Measurements from ENCODE around the gene TMEM14A.
A peak's percentile ranks its signal among the peaks of the same experiment; 100 is the strongest.
"Not testable (repeated sequence)": the region's sequence is repeated elsewhere in the genome, so short reads cannot be mapped to it uniquely, and the experiment has no call there.

Gene TMEM14A

DNA sequence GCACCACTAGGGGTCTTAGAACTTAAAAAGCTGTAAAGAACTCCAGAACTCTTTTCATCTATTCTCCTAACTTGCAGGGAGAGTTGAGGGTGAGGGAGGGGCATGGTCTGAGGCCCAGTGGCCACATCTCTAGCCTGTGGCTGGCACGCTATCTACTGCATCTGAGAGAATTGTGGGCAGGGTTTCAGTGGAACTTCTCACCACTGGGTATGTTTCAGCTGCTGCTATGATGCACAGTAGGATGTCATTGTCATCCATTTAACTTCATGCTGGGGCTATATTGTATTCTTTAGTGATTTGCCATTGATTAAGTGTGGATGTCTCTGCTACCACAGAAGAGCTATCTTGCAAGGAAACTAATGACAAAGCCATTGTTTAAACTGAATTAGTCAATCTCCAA, 4.5 kb downstream of the TMEM14A start:
- Histone ChIP-seq H3K4me3 (replicated peaks; ENCODE audit: insufficient read depth, low read length) (no peak overlapping the region), H3K27me3 (ENCODE audit: insufficient read depth, poor library complexity, severe bottlenecking) (no peaks in the 10 kb centered on the region), H3K27ac (replicated peaks) (no peak overlapping the region)
- TF ChIP-seq, protein P1, sequence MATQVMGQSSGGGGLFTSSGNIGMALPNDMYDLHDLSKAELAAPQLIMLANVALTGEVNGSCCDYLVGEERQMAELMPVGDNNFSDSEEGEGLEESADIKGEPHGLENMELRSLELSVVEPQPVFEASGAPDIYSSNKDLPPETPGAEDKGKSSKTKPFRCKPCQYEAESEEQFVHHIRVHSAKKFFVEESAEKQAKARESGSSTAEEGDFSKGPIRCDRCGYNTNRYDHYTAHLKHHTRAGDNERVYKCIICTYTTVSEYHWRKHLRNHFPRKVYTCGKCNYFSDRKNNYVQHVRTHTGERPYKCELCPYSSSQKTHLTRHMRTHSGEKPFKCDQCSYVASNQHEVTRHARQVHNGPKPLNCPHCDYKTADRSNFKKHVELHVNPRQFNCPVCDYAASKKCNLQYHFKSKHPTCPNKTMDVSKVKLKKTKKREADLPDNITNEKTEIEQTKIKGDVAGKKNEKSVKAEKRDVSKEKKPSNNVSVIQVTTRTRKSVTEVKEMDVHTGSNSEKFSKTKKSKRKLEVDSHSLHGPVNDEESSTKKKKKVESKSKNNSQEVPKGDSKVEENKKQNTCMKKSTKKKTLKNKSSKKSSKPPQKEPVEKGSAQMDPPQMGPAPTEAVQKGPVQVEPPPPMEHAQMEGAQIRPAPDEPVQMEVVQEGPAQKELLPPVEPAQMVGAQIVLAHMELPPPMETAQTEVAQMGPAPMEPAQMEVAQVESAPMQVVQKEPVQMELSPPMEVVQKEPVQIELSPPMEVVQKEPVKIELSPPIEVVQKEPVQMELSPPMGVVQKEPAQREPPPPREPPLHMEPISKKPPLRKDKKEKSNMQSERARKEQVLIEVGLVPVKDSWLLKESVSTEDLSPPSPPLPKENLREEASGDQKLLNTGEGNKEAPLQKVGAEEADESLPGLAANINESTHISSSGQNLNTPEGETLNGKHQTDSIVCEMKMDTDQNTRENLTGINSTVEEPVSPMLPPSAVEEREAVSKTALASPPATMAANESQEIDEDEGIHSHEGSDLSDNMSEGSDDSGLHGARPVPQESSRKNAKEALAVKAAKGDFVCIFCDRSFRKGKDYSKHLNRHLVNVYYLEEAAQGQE (IDR thresholded peaks at IDR 0.05; ENCODE audit: insufficient replicate concordance, low read depth): no peak
- no peak for TF ChIP-seq SPI1 (IDR thresholded peaks at IDR 0.05; ENCODE audit: borderline replicate concordance, low read depth)
- TF ChIP-seq POLR2AphosphoS5 (IDR thresholded peaks at IDR 0.05; ENCODE audit: low read depth): no peak
- TF ChIP-seq, protein P2, sequence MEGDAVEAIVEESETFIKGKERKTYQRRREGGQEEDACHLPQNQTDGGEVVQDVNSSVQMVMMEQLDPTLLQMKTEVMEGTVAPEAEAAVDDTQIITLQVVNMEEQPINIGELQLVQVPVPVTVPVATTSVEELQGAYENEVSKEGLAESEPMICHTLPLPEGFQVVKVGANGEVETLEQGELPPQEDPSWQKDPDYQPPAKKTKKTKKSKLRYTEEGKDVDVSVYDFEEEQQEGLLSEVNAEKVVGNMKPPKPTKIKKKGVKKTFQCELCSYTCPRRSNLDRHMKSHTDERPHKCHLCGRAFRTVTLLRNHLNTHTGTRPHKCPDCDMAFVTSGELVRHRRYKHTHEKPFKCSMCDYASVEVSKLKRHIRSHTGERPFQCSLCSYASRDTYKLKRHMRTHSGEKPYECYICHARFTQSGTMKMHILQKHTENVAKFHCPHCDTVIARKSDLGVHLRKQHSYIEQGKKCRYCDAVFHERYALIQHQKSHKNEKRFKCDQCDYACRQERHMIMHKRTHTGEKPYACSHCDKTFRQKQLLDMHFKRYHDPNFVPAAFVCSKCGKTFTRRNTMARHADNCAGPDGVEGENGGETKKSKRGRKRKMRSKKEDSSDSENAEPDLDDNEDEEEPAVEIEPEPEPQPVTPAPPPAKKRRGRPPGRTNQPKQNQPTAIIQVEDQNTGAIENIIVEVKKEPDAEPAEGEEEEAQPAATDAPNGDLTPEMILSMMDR (IDR thresholded peaks at IDR 0.05; ENCODE audit: insufficient read depth, low read length): no peak
- TF ChIP-seq GABPA (IDR thresholded peaks at IDR 0.05; ENCODE audit: low read depth): no peak
- no peak for DNase-seq (ENCODE audit: low read depth in 1 of 2, low spot score in 1 of 2)

DNA sequence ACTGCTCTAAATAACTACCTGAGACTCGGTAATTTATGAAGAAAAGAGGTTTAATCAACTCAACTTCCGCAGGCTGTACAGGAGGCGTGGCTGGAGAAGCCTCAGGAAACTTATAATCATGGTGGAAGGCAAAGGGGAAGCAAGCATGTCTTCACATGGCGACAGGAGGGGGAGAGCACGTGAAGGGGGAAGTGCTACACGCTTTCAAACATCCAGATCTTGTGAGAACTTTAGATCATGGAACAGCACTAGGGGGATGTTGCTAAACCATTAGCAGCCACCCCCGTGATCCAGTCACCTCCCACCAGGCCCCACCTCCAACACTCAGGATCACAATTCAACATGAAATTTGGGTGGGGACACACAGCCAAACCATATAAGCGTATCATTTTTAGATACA, 5.7 kb downstream of the TMEM14A start:
- not testable (repeated sequence) for H3K27ac ChIP-seq (replicated peaks); H3K27me3 ChIP-seq (ENCODE audit: insufficient read depth, poor library complexity, severe bottlenecking); H3K4me3 ChIP-seq (replicated peaks; ENCODE audit: insufficient read depth, low read length)
- TF ChIP-seq SPI1 (IDR thresholded peaks at IDR 0.05; ENCODE audit: borderline replicate concordance, low read depth): peak; percentile 44; the same call in 1 of the 2 replicates
- DNase-seq (ENCODE audit: low read depth in 1 of 2, low spot score in 1 of 2): peak in 1 of 2 experiments; percentile 27

DNA sequence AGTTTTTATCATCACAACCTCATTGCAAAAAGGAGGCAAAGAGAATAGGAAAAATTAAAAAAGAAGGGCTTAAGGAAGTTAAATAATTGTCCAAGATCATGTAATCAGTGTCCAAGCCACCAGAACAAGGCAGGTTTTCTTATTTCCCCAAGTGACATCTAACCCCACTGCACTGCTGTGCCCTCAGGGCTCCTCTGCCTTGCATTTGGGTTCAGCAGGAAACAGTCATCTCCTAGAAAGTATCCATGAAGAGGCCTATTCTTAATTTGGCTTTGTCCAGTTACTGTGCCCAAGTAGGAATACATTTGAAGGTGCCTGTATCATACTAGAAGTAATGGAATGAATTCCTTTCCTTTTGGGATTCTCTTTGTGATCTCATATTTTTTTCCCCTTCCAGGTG, 10.5 kb downstream of the TMEM14A start:
- Histone ChIP-seq H3K27me3 (ENCODE audit: insufficient read depth, poor library complexity, severe bottlenecking) (no peaks in the 10 kb centered on the region), H3K27ac (replicated peaks) (no peak overlapping the region), H3K4me3 (replicated peaks; ENCODE audit: insufficient read depth, low read length) (no peak overlapping the region)
- no peak for DNase-seq (ENCODE audit: low read depth in 1 of 2, low spot score in 1 of 2)
- TF ChIP-seq POLR2AphosphoS5 (IDR thresholded peaks at IDR 0.05; ENCODE audit: low read depth) (no peak), GABPA (IDR thresholded peaks at IDR 0.05; ENCODE audit: low read depth) (no peak), SPI1 (IDR thresholded peaks at IDR 0.05; ENCODE audit: borderline replicate concordance, low read depth) (no peak)
- TF ChIP-seq, protein P1 (IDR thresholded peaks at IDR 0.05; ENCODE audit: insufficient replicate concordance, low read depth): no peak
- TF ChIP-seq, protein P2 (IDR thresholded peaks at IDR 0.05; ENCODE audit: insufficient read depth, low read length): no peak

DNA sequence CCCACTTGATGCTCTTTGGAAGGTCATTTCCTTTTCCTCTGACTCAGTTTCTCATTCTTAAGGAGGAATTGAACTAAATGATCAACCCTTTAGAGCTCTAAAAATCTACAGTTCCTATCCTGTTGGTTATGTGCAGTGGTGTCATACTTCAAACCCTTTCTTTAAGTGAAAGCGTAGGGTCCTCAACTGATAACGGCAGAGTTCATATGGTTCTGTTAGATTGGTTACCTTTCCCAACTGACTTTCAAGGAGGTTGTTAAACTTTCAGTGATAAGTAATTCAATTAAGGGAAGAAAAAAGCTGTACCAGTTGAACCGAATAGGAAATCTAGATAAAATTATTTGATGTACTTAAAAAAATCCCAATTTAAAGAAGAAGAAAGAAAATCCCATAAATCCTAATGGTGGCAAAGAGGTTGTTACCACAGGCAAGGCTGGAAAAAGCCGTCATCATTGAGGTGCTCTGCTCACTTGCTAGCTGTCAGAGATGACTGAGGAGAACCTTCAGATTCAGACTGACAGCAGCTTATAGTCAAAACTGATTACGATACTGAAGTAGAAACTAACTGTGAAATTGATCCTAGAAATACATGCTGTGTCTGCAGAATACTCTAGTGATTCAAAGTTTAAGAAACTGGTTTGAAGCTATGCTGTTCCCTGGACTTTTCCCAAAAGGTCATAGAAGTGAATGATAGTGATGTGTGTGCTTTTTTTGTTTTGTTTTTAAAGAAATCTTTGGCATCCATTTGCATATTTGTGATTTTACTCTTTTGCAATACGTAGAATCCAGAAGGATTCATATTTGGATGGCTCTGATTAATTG, 16.2 kb downstream of the TMEM14A start:
- no peak overlapping the region for H3K27ac ChIP-seq (replicated peaks)

More for the DNA sequence above, 16.2 kb downstream of the TMEM14A start:
- Histone ChIP-seq H3K4me3 (replicated peaks; ENCODE audit: insufficient read depth, low read length) (no peak overlapping the region), H3K27me3 (ENCODE audit: insufficient read depth, poor library complexity, severe bottlenecking) (peaks cover 3% of the 10 kb centered on the region)
- TF ChIP-seq, protein P2 (IDR thresholded peaks at IDR 0.05; ENCODE audit: insufficient read depth, low read length): no peak
- no peak for DNase-seq (ENCODE audit: low read depth in 1 of 2, low spot score in 1 of 2)

Data from HL-60 (cell line).